GM12878 (cell line): ENCODE data around the gene SIPA1. TPM values are rescaled to one million over a fixed set of nuclear protein-coding genes. Genes with fewer than 3 reads are reported as not detected.
A peak's percentile ranks its signal among the peaks of the same experiment; 100 is the strongest.

Experiments
- ATAC-seq: fragments of 200-7000 bp; cut with Tn5 transposase; 3 replicates; pipeline ENCODE4 v1.9.1; 2020; ENCODE audit warnings: mild to moderate bottlenecking, moderate library complexity
- BruUV-seq: library from RNA; stranded (reverse); fragments of 400-500 nt; replicated peaks from 2 replicates; lab custom pipeline; 2021; lab: Mats Ljungman, UMichigan
- CTCF ChIA-PET: fragments of 300-600 bp; sonication (Branson Sonifier 250); formaldehyde crosslinking; extraction: SDS; loops from one replicate; lab custom pipeline; 2021; ENCODE audit warnings: inconsistent platforms; lab: Yijun Ruan, JAX
- POLR2A ChIA-PET: fragments of 350-600 bp; formaldehyde crosslinking; extraction: SDS; loops from one replicate; lab custom pipeline; 2021; ENCODE audit warnings: inconsistent platforms; lab: Charles Lee
- RAD21 ChIA-PET: fragments of 300-600 bp; sonication (Branson Sonifier 250); formaldehyde crosslinking; loops from one replicate; lab custom pipeline; 2023; ENCODE audit warnings: antibody characterized with exemption; ENCODE audit not compliant: unreplicated experiment; lab: Charles Lee
- SMC1A ChIA-PET: fragments of 300-600 bp; sonication (Branson Sonifier 250); formaldehyde crosslinking; loops from one replicate; lab custom pipeline; 2023; ENCODE audit not compliant: unreplicated experiment, uncharacterized antibody; lab: Charles Lee
- DNase-seq: peaks from one replicate; pipeline ENCODE4 v3.0.0-alpha.2; 2011; ENCODE audit warnings: low read depth, low spot score
- FAIRE-seq: peaks from 3 replicates; lab custom pipeline; 2011; peaks lifted over from hg19 to GRCh38; lab: Jason Lieb, UNC
- H2AFZ ChIP-seq: 2 replicates; pipeline ENCODE4 v1.6.0; 2011; ENCODE audit warnings: low read depth, low read length, control low read depth; ENCODE audit not compliant: control insufficient read depth
- H3K27ac ChIP-seq: 2 replicates; pipeline ENCODE4 v1.5.1; 2011; ENCODE audit warnings: control low read depth; ENCODE audit not compliant: control insufficient read depth, insufficient read depth
- H3K27me3 ChIP-seq, 2 experiments: replicated peaks in 1 of 2; 2 replicates each; pipeline versions ENCODE4 v1.6.0 to v1.6.1; 2011; ENCODE audit warnings: low read length in 1 of 2; ENCODE audit not compliant: control insufficient read depth in 2 of 2, insufficient read depth in 2 of 2
- H3K36me3 ChIP-seq, 2 experiments: 2 replicates each; pipeline ENCODE4 v1.5.1; 2011; ENCODE audit warnings: low read length in 1 of 2; ENCODE audit not compliant: control insufficient read depth in 2 of 2, insufficient read depth in 2 of 2
- H3K4me1 ChIP-seq: 2 replicates; pipeline ENCODE4 v1.6.1; 2011; ENCODE audit warnings: mild to moderate bottlenecking, low read length, moderate library complexity, mixed read lengths; ENCODE audit not compliant: control insufficient read depth, insufficient read depth
- H3K4me2 ChIP-seq: 2 replicates; pipeline ENCODE4 v1.6.0; 2011; ENCODE audit warnings: control low read depth; ENCODE audit not compliant: control insufficient read depth, insufficient read depth
- H3K4me3 ChIP-seq: fragments of 200-600 bp; sonication (generic); 2 replicates; pipeline ENCODE4 v1.5.1; 2016
- H3K79me2 ChIP-seq: 2 replicates; pipeline ENCODE4 v1.6.0; 2011; ENCODE audit warnings: low read length; ENCODE audit not compliant: control insufficient read depth, insufficient read depth
- H3K9ac ChIP-seq: 2 replicates; pipeline ENCODE4 v1.8.0; 2011; ENCODE audit warnings: low read length, control low read depth, mixed read lengths; ENCODE audit not compliant: control insufficient read depth, insufficient read depth
- H3K9me3 ChIP-seq: replicated peaks from 3 replicates; pipeline ENCODE4 v1.5.1; 2011; ENCODE audit warnings: mild to moderate bottlenecking, low read length; ENCODE audit not compliant: control insufficient read depth, insufficient read depth
- H4K20me1 ChIP-seq: 2 replicates; pipeline ENCODE4 v1.6.0; 2011; ENCODE audit not compliant: control insufficient read depth, insufficient read depth
- ATF7 ChIP-seq: fragments of 450-650 bp; IDR thresholded peaks from 2 replicates; pipeline ENCODE4 v1.6.1; 2016; ENCODE audit warnings: low read depth, mild to moderate bottlenecking
- BCL11A ChIP-seq: IDR thresholded peaks from 2 replicates; pipeline ENCODE4 v1.6.1; 2011; ENCODE audit warnings: low read depth, low read length
- CEBPB ChIP-seq, 2 experiments: fragments of 150-350 bp in 1 of 2; IDR thresholded peaks; 2 replicates each; pipeline ENCODE4 v1.6.1; 2012 to 2014; ENCODE audit warnings: low read depth in 2 of 2, low read length in 2 of 2, borderline replicate concordance in 1 of 2, inconsistent platforms in 1 of 2
- CREB1 ChIP-seq: IDR thresholded peaks from 2 replicates; pipeline ENCODE4 v1.6.1; 2012; ENCODE audit warnings: low read depth, mild to moderate bottlenecking, inconsistent platforms
- CREM ChIP-seq: IDR thresholded peaks from 2 replicates; pipeline ENCODE4 v1.6.1; 2014; ENCODE audit warnings: antibody characterized with exemption, low read depth
- EGR1 ChIP-seq, 2 experiments: IDR thresholded peaks; 1 replicate in 1 of 2; 2 replicates in 1 of 2; pipeline ENCODE4 v1.6.1; 2011 to 2012; ENCODE audit warnings: low read depth in 2 of 2, low read length in 2 of 2, borderline replicate concordance in 1 of 2, mild to moderate bottlenecking in 1 of 2, moderate library complexity in 1 of 2
- MTA2 ChIP-seq: fragments of 450-650 bp; IDR thresholded peaks from 2 replicates; pipeline ENCODE4 v1.6.1; 2016; ENCODE audit warnings: low read depth, mild to moderate bottlenecking, moderate library complexity
- NR2F1 ChIP-seq: fragments of 450-650 bp; conservative IDR thresholded peaks from 2 replicates; pipeline ENCODE4 v1.6.1; 2017; ENCODE audit warnings: mild to moderate bottlenecking
- POLR2AphosphoS5 ChIP-seq: IDR thresholded peaks from 2 replicates; pipeline ENCODE4 v1.6.1; 2011; ENCODE audit warnings: mild to moderate bottlenecking, low read length, inconsistent platforms
- RAD21 ChIP-seq: IDR thresholded peaks from 2 replicates; pipeline ENCODE4 v1.6.1; 2011; ENCODE audit warnings: mild to moderate bottlenecking, low read depth, low read length, moderate library complexity; ENCODE audit not compliant: insufficient read depth
- RUNX3 ChIP-seq: IDR thresholded peaks from 2 replicates; pipeline ENCODE4 v1.6.1; 2012; ENCODE audit warnings: low read length, inconsistent platforms
- TARDBP ChIP-seq: IDR thresholded peaks from 2 replicates; pipeline ENCODE4 v1.6.1; 2016; ENCODE audit warnings: borderline replicate concordance
- TBL1XR1 ChIP-seq: IDR thresholded peaks from 2 replicates; pipeline ENCODE4 v1.6.1; 2012; ENCODE audit warnings: low read depth, low read length, improper control_type of control experiment
- YY1 ChIP-seq: IDR thresholded peaks from 2 replicates; pipeline ENCODE4 v1.6.1; 2011; ENCODE audit warnings: low read depth, mild to moderate bottlenecking, low read length
- ZNF274 ChIP-seq: IDR thresholded peaks from one replicate; pipeline ENCODE4 v1.8.0; 2011; ENCODE audit not compliant: insufficient read length, insufficient read depth
- ZNF384 ChIP-seq: IDR thresholded peaks from 2 replicates; pipeline ENCODE4 v1.6.1; 2012; ENCODE audit warnings: low read depth, mild to moderate bottlenecking, low read length, improper control_type of control experiment, borderline replicate concordance
- WGBS: methylation state at CpG from one replicate; pipeline ENCODE4 v1.1.6; 2016; ENCODE audit warnings: low lambda C conversion rate; ENCODE audit not compliant: insufficient replicate concordance, insufficient coverage; ENCODE audit errors: missing lambda C conversion rate; 5-methylcytosine and 5-hydroxymethylcytosine counted together
- in situ Hi-C: fragments of 300-500 bp; cut with MboI; formaldehyde crosslinking; loops from 9 replicates; pipeline ENCODE4 v1.14.3; 2018; ENCODE audit warnings: mixed read lengths
- intact Hi-C: fragments of 100-400 bp; cut with micrococcal nuclease; formaldehyde crosslinking; loops from one replicate; pipeline ENCODE4 v1.14.2; 2022; ENCODE audit not compliant: unreplicated experiment
- polyA plus RNA-seq, 11 experiments: library from polyadenylated mRNA; depleted of rRNA in 4 of 11; unstranded in 6 of 11; stranded (reverse) in 5 of 11; fragments of >200 nt; fragmentation: Nextera tagmentation in 4 of 11; fragmentation: Illumina TruSeq in 1 of 11; extraction: Ambion mirVana in 4 of 11; extraction: Trizol in 1 of 11; gene quantifications; 1 replicate in 1 of 11; 2 replicates in 10 of 11; pipeline versions ENCODE4 v1.2.1 to v1.2.3, GENCODE V29; 2011 to 2016; ENCODE audit warnings: inconsistent platforms in 2 of 11, missing spikeins in 2 of 11, low read depth in 1 of 11
- total RNA-seq, 4 experiments: library from RNA; depleted of rRNA in 3 of 4; stranded (reverse); fragments of >200 nt in 3 of 4; fragmentation: Illumina TruSeq in 1 of 4; extraction: Trizol in 1 of 4; gene quantifications; 2 replicates each; pipeline versions ENCODE4 v1.2.1 to v1.2.3, GENCODE V29; 2013 to 2021
- TF ChIP-seq, protein P1 (sequence below): IDR thresholded peaks from 2 replicates; pipeline ENCODE4 v1.6.1; 2011; ENCODE audit warnings: borderline replicate concordance, low read depth, mild to moderate bottlenecking, moderate library complexity, mixed read lengths, low read length; ENCODE audit not compliant: insufficient read depth; ENCODE audit errors: extremely low read length
- TF ChIP-seq, protein P2 (sequence below): fragments of 450-650 bp; IDR thresholded peaks from 2 replicates; pipeline ENCODE4 v1.6.1; 2017; ENCODE audit warnings: low read depth, mild to moderate bottlenecking, moderate library complexity
- TF ChIP-seq, protein P3 (sequence below): fragments of 450-650 bp; IDR thresholded peaks from 2 replicates; pipeline ENCODE4 v1.6.1; 2016; ENCODE audit warnings: mild to moderate bottlenecking

Gene SIPA1
- total and polyA plus RNA-seq, 10 of the 15 experiments (the other 5 are each of a cell fraction or from before 2014, with no cell fraction given) = 1.0 to 139 (median 33.4) TPM

- peaks cover 2 to 9% of the 10 kb centered on the region in 2 experiments; a peak in 3 of 4 replicates for H3K36me3 ChIP-seq
- peaks cover 45% of the 10 kb centered on the region for H3K4me1 ChIP-seq
- in situ Hi-C loops (no loop called here), intact Hi-C loops (no loop called here)
- ATAC-seq = peak; percentile 54
- no peak overlapping the region for H3K4me3 ChIP-seq
- POLR2A ChIA-PET = interaction anchor here (0.7 to 6.0 kb wide), 11 partner anchors 13 to 171 kb away, joined by 3 to 129 read pairs (median 3); partner anchors contain the start of genes EHBP1L1, FAM89B, MAP3K11 and SIPA1
- peak overlapping the region; percentile 19; the same call in 1 of the 2 replicates for H3K9ac ChIP-seq
- no peak overlapping the region for H2AFZ ChIP-seq
- no peak for DNase-seq
- peak overlapping the region; percentile 46 for H3K4me2 ChIP-seq
- SMC1A ChIA-PET = interaction anchor here (0.9 to 6.2 kb wide), 11 partner anchors 9 to 228 kb away, joined by 3 to 93 read pairs (median 4); partner anchors contain the start of genes EHBP1L1, FAM89B, PCNX3 and ZNRD2
- H3K27ac ChIP-seq = peak overlapping the region; percentile 97
- no TSS peak for BruUV-seq
- FAIRE-seq = peak; percentile 31
- no peaks in the 10 kb centered on the region for H3K27me3 ChIP-seq
- CTCF ChIA-PET = interaction anchor here (0.6 to 5.9 kb wide), 12 partner anchors 12 to 928 kb away, joined by 3 to 130 read pairs (median 4); partner anchors contain the start of genes EHBP1L1, FAM89B, MAP3K11 and PCNX3
- peaks cover 16% of the 10 kb centered on the region for H3K79me2 ChIP-seq
- H4K20me1 ChIP-seq = no peaks in the 10 kb centered on the region
- H3K9me3 ChIP-seq = no peaks in the 10 kb centered on the region
- RAD21 ChIA-PET = interaction anchor here (0.6 to 6.5 kb wide), 10 partner anchors 13 to 315 kb away, joined by 3 to 132 read pairs (median 4); partner anchors contain the start of genes EHBP1L1, FAM89B, PCNX3 and ZNRD2
- 74% methylated on average over 7 of the region's 9 CpGs for WGBS
- TF ChIP-seq CREB1 (0 out of 2 replicates have a peak, but pooled peaks have one; percentile 38), ZNF274 (no peak), RAD21 (0 out of 2 replicates have a peak, but pooled peaks have one; percentile 13), ATF7 (no peak), EGR1 (IDR thresholded peaks at IDR 0.05; ENCODE audit: borderline replicate concordance in 1 of 2, low read depth in 2 of 2, low read length in 2 of 2) (peak in 1 of 2 experiments; percentile 67; a peak in 1 of 3 replicates), MTA2 (peak; percentile 27; the same call in 1 of the 2 replicates), CEBPB (IDR thresholded peaks at IDR 0.05; ENCODE audit: borderline replicate concordance in 1 of 2, low read depth in 2 of 2, low read length in 2 of 2) (no peak), NR2F1 (no peak; the same call in 1 of the 2 replicates), BCL11A (0 out of 2 replicates have a peak, but pooled peaks have one; percentile 29), TARDBP (no peak), YY1 (0 out of 2 replicates have a peak, but pooled peaks have one; percentile 39), CREM (peak; percentile 61; the same call in 1 of the 2 replicates), TBL1XR1 (peak; percentile 67; the same call in 1 of the 2 replicates), ZNF384 (no peak), POLR2AphosphoS5 (no peak), RUNX3 (peak; percentile 92)
- TF ChIP-seq, protein P1, sequence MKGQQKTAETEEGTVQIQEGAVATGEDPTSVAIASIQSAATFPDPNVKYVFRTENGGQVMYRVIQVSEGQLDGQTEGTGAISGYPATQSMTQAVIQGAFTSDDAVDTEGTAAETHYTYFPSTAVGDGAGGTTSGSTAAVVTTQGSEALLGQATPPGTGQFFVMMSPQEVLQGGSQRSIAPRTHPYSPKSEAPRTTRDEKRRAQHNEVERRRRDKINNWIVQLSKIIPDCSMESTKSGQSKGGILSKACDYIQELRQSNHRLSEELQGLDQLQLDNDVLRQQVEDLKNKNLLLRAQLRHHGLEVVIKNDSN = no peak
- TF ChIP-seq, protein P2, sequence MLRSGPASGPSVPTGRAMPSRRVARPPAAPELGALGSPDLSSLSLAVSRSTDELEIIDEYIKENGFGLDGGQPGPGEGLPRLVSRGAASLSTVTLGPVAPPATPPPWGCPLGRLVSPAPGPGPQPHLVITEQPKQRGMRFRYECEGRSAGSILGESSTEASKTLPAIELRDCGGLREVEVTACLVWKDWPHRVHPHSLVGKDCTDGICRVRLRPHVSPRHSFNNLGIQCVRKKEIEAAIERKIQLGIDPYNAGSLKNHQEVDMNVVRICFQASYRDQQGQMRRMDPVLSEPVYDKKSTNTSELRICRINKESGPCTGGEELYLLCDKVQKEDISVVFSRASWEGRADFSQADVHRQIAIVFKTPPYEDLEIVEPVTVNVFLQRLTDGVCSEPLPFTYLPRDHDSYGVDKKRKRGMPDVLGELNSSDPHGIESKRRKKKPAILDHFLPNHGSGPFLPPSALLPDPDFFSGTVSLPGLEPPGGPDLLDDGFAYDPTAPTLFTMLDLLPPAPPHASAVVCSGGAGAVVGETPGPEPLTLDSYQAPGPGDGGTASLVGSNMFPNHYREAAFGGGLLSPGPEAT = 0 out of 2 replicates have a peak, but pooled peaks have one; percentile 20
- TF ChIP-seq, protein P3, sequence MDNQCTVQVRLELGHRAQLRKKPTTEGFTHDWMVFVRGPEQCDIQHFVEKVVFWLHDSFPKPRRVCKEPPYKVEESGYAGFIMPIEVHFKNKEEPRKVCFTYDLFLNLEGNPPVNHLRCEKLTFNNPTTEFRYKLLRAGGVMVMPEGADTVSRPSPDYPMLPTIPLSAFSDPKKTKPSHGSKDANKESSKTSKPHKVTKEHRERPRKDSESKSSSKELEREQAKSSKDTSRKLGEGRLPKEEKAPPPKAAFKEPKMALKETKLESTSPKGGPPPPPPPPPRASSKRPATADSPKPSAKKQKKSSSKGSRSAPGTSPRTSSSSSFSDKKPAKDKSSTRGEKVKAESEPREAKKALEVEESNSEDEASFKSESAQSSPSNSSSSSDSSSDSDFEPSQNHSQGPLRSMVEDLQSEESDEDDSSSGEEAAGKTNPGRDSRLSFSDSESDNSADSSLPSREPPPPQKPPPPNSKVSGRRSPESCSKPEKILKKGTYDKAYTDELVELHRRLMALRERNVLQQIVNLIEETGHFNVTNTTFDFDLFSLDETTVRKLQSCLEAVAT = 0 out of 2 replicates have a peak, but pooled peaks have one; percentile 15
Measured at GRCh38 chr11:65589444-65590239, 48.3 kb upstream of the SIPA1 start.
